Islet precursor cell (in vitro differentiated cells): ENCODE data around the gene RBPJ.

Experiments used
- DNase-seq: peaks from one replicate; pipeline ENCODE4 v3.0.0-alpha.2; 2018

Gene RBPJ

DNA sequence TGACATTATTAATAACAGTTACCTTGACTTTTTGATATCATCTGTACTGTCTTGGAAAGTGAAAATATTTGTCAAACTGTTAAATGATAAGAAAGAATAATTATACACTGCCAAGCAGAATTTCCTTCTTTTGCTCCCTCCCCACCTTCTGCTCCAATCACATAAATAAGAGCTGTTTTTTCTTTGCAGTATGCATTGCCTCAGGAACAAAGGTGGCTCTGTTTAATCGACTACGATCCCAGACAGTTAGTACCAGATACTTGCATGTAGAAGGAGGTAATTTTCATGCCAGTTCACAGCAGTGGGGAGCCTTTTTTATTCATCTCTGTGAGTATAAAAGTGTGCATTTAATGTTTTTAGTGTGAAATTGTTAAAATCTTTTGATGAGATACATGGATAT is 103.3 kb downstream of the RBPJ start:
- DNase-seq, result no peak

DNA sequence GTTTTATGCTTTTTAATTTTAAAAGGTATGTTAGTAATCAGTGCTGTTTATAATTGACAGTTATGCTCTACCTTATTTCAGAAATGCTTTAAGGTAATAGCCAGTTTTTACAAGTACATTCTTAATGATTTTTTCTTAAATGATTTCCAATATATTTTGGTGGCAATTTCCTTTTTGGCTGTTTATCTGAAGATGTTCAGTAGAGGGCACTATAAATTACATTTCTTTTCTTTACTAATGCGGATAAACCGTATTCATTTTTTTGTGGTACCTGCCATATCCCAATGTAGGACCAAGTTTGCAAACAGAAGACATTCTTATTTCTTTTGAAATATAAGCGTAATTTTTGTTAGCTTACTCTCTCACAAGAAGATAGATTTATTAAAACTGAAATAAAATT is 104.0 kb downstream of the RBPJ start:
- no peak for DNase-seq

DNA sequence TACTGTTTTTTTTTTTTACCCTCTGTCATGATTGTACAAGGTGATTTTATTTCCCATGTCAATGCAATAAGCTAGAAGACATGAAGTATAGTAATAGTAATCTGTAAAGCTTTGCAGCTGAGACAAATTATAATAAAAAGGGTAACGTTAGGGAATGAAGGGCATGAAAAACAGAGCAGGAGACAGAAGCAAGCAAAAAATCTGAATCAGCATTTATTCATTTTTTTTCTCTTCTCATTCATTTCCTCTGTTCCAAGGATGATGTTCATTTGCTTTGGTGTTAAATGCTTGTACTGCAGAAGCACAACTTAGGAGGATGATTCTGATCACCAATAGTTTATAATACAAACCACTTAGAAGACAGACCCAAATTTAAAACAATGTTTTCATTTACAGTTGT is 105.1 kb downstream of the RBPJ start:
- DNase-seq, result no peak

DNA sequence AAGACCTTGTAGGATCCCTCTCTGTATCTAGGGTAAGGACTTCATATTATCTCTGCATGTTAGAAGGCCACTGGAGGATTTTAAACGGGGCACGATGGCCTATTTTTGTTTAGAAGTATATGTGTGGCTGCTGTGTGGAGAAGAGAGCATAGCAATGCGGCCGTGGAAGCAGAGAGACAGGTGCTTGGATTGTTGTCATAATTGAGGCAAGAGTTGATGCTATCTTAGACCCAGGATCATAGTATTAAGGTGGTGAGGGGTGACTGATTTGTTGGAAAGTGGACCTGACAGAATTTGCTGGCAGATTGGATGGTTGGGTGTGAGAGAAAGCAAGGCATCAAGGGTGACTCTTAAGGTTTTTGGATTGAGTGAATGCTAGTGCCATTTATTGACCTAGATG is 106.1 kb downstream of the RBPJ start:
- no peak for DNase-seq

DNA sequence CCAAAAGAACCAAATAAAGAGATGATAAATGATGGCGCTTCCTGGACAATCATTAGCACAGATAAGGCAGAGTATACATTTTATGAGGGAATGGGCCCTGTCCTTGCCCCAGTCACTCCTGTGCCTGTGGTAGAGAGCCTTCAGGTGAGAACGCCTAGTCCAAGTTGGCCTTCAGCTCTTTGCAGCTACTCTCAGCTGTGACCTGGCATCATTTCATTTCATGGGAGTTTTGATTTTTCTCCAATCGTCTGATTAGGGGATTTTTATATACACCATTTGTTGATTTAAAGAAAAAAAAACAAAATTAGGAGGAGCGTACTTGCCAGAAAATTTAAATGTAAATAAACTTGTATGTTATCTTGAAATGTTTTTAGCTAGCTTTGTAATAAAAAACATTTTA is 109.1 kb downstream of the RBPJ start:
- no peak for DNase-seq

DNA sequence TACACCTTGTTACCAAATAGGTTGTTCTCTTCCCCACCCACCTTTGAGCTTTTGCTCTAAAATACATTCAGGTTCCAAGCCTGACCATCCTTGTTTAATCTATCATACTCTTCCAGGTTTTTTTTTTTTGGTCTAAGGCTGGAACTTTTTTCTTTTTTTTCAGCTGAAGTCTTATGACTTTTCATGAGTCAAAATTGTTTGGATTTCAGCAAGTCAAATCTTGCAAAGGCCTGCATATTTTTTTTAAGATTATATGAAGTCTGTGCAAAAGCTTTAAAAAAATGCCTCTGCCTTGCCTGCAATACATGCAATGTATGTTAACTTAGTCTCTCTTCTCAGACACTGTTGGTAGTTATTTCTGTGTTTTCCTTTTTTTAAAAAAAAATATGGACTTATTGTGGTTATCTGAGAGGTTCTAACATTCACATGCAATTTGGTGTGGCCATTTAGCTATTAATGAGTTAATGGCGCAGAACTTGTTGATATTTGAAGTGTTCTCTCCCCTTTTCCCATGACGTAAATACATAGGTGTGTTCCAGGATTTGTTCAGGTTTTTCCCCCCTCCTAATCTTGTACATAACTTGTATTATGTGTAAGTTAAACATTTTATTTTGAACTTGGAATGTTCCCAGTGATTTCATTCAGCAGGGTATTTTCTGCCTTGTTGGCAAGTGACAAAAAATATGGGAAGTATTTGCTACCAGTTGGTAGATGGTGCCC is 110.8 kb downstream of the RBPJ start:
- no peak for DNase-seq

DNA sequence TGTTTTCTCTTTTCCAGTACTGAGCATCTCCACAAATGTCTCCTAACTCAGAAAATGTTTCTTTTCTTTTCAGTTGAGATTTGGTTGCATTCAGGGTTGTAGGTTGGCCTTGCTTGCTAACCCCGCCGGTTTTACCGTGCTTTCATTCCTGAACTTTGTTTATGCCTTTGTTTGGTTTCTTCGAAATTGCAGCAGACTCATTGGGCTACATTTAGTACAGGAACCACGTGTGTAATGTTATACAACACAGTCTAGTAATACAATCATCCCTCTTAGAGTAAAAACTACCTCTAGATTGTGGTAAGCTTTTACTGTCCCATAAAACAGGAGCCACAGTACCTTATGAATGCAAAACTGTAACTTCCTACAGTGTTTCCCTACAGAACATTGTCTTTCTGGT is 111.6 kb downstream of the RBPJ start:
- no peak for DNase-seq

DNA sequence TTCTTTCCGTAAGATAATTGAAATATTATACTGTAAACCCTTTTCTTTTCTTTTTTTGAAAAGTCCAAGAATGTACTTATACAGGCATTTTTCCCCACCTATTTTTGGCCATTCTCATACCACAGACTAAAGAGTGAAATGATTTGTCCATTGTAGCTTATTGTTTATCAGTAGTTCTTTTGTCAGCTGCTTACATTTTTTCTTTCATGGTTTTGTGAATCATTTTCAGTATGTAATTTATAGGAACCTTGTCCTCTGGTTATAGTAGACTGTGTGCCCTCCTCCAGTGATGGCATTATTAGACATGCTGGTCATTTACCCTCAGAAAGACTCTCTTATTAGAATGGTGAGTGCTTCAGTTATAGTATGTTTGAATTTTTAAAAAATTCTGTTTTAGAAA is 112.7 kb downstream of the RBPJ start:
- no peak for DNase-seq

DNA sequence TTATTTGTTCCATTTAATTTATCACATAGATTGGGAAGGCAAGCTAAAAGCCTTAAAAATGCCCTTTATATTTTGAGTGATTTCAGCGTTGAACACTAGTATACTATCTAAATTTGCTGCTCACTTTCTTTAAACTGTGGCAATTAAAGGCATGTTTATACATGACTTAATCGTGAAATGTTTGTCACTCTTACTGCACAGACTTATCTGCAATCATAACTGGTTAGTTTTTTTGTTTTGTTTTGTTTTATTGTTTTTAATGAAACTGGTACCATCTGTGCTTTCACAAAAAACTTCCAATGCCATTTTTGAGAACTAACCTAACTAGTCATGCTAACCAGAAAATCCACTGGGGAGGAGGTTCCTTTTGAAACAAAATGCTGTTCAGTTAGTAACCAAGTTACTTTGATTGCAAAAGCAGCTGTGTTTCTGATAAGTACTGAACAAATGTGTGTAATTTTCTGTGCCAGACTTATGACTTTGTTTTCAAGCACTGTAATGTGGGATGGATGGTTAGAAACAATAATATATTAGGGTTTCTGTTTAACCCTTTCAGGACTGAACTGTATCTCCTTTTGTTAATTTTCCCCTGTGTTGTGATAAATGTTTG is 113.3 kb downstream of the RBPJ start:
- DNase-seq, result no peak

DNA sequence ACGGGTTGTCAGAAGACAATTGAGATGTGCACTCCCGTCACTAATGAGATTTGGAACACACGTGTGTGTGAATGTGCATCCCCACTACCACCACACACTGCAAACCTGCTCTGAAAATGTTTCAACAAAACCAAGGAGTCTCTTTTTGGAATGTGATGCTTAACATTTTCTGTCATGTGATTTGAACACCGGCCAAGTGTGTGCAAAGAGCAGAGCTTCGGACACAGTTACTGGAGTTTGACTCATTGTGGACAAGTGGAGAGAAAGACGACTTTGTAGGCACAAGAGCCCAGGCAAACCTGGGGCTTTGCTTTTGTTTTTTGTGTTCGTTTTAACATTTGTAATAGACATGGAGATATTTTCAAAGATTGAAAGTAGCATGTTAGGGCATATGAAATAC is 120.3 kb downstream of the RBPJ start:
- DNase-seq, result no peak

DNA sequence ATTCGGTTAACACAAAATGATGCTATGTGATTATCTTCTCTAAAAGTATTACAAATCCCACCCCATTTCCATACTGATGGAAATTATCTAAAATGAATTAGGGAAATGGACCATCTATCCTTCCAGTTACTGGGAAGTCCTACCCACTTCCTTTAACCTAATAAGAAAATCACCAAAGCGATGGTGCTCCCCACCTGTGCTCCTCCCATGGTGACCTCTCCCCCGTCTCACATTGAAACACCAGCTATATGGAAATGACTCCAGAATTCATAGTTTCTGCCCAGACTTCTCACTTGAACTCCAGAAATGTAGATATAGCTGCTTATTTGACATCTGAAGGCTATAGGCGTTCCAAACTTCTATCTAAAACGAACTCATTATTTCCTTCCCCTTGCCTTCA is 121.0 kb downstream of the RBPJ start:
- DNase-seq, result no peak

DNA sequence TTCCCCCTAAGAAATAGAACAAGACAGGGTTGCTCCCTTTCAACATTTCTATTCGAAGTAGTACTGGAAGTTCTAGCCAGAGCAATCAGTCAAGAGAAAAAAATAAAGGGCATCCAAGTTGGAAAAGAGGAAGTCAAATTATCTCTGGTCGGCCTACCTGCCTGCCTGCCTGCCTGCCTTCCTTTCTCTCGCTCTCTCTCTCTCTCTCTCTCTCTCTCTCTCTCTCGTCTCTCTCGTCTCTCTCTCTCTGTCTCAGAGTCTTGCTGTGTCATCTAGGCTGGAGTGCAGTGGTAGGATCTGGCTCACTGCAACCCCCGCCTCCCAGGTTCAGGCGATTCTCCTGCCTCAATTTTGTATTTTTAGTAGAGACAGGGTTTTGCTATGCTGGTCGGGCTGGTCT is 126.6 kb downstream of the RBPJ start:
- no peak for DNase-seq

DNA sequence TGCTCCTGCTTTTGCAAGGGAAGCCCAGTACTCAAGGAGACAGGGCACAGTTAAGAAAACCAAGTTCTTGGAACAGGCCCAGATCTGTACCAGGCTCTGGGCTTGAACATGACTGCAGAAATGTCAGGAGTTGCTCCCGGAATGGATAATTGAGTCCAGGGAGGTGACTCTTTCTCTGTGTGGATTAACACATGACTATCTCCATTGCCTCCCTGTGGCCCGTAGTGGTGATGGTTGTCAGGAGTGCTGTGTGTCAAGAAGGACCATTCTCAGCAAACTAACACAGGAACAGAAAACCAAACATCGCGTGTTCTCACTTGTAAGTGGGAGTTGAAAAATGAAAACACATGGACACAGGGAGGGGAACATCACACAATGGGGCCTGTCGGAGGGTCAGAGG is 129.6 kb downstream of the RBPJ start:
- no peak for DNase-seq

DNA sequence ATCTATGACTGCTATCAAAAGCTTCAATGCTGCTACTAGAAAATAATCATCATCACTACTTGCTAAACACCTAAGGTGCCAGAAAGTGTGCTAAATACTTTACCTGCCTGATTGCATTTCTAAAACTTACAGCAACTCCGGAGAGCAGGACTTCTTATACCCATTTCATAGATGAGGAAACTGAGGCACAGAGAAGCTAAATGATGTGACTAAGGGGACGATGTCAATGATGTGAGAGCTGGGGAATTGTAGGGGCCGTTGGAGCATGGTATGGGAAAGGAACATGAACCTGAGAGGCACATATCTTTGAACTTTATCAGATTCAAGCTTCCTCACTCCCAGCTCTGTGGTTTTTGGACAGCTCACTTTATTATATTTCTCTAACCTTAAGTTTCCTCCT is 130.8 kb downstream of the RBPJ start:
- DNase-seq, result no peak

DNA sequence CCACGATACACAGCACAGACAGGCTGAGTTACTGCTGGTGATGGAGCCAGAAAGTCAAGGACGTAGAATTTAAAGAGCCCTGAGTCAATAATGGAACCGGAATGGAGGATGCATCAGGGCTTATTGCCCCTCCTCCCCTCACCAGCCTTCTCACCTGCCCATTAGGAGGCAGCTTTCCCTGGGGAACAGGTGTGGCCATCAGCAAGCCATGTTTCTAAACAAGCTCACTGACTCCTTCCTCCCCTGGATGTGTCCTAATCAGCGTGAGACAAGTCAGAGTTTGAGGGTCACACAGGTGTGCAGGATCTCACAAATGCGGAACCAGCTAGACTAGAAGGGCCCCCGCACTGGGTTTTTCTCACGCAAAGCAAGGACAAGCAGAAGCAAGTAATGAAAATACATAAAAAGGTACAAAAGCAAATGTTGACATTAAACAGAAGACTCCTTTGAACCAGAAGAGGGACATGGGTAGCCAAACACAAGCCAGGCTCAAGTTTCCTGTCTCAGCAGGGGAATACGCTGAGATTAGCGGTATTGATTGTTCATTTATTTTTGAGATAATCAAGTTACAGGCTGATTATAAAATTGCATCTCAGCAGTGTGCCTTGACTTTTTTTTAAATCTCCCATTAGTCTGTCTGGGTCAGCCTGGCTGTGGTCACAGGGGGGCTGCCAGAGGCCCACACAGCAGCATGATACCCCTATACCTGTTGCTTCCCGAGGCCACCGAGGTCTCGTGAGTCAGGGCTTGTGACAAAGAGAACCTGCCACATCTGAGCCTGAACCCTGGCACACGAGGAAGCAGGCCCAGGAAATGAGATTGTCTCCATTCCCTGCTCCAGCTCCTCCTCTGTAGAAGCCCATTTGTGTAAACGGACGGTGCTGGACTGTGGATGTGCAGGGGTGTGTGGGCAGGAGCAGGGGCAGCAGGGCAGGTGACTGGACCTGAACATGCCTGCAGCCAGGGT is 132.0 kb downstream of the RBPJ start:
- peak; percentile 42 for DNase-seq

DNA sequence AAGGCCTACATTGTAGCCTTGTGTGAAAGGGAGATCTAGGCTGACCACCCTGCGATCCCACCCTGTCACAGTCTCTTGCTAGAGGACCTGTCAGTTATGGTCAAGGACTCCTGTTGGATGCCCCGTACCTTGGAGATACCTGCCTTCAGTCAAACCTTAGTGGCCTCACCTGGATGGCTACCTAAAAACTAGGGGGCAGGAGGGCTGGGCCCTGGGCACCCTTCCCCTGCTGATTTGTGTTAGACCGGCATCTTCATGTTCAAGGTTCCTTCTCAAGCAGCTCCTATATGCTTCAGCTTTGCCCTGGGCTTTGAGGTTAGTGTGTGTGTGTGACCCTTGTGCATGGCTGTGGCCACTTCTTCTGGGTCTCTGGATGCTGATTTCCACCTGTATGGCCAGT is 134.1 kb downstream of the RBPJ start:
- peak; percentile 21 for DNase-seq

DNA sequence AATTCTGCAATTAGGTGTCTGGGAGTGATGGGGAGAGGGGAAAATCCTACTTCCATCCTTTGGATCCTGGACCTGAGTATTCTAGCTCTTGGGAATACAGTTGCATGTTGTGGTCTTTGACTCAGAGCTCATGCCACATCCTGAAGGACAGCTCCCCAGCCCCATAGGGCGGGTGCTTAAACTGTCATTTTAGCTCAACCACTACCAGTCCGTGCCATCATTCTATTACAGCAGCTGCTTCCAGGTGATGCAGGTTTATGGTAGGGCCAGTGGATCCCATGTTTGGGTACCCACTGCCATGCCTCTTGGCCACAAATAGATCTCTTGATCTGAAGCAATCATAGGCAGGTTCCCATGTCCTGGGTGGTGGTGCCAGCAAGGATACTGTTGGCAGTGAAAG is 134.8 kb downstream of the RBPJ start:
- DNase-seq, result peak; percentile 16

DNA sequence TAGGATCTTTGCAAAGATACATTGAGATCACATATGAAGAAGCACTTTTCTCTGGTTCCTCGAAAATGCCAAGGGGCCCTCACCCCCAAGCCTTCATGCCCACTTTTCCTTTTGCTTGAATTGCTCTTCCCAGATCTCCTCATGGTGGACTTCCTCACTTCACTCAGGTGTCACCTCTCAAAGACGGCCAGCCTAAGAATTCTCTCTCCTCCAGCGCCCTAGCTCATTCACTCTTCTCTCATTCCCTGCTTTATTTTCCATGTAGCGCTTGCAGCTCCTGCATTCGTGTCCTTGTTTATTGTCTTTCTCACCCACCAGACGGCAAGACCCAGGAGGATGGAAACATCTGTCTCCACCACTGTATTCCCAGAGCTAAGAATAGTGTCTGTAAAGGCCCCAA is 136.6 kb downstream of the RBPJ start:
- peak; percentile 9 for DNase-seq

DNA sequence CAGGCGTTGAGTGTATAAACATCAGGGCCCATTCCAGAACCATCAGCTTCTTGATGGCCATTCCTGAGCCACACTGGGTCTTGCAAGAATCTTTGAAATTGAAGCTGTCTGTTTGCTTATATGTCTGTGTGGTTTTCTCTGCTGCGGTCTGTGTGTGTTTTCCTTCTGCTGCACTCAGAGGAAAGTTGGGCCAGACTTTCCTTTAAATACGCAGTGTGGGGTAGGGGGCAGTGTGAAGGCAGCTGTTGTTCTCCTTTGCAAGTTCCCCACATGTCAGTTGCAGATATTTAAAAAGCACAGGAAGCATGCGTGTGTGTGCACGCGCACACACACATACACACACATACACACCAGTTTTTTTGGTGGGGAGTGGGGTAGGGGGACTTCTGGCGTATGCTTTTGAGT is 137.3 kb downstream of the RBPJ start:
- peak; percentile 33 for DNase-seq

DNA sequence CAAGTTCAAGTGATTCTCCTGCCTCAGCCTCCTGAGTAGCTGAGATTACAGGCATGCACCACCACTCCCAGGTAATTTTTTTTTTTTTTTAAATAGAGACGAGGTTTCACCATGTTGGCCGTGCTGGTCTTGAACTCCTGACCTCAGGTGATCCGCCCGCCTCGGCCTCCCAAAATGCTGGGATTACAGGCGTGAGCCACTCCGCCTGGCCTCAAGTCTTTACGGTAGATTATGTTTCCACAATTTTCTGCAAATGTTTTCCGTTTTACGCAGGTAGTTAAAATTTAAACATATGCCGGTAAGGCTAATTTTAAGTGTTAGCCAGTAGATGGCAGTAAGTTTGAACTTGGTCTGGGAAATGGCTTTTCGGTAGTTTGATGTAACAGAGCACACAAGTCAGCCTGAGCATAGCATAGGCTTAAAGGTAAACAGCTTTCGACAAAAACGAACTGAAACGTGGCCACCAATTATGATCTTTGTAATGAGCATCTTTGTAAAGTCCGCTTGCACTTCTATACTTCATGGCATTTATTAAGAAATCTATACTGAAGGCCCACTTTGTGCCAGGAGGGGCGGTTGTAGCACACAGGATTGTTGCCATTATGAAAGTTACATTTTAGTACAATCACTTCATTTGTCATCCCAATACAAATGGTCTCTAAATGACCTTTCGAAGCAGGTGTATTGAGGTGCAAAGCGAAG is 138.4 kb downstream of the RBPJ start:
- peak; percentile 46 for DNase-seq

DNA sequence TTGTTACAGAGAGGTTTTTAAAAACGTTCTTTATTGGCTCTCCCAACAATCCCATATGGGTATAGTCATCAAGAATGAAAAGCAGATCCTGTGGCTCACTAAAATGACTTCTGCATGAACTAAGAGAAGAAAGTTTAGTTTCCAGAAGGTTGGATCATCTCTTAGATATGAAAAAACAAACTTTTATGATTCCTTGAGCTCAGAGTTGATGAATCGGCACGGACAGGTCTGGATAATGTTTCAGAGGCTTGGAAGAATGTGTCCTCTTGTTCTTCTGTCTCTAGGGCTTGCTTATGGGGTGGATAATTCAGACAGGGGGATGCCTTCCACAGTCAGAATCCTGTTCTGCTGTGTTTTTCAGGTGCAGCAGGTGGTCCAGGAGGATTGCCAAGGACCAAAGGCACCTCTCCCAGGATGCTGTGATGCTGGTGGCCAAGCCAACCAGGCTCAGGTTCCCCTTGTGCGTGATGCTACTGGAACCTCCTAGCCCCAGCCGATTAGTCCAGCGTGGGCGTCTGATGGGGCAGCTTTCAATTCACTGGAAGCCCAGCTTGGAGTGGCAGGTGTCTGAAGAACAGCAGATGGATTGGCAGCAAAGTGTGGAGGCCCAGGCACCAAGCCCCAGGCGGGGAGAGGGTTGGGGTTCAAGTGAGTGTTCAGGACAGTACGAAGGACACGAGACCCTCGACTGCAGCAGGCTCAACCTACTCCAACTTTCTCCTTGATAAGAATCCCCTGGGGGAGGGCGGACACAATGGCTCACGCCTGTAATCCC is 139.1 kb downstream of the RBPJ start:
- DNase-seq, result peak; percentile 30

DNA sequence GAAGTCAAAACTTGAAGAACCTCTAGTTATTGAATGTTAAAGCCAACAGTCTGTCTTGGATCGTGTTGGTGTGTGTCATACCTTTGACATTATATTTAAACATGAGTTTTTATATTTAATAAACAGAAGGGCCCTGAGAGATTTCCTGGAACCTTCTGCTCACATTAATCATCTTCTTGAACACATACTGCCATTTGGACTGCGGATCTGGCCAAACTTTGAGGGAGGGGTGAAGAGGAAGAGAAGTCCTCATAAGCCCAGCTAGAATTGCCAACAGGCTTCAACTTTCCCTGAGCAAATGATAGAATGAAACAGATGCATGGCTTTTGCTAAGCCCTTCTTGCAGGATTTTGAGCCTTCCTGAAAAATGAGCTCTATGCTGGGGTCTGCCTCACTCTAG is 142.1 kb downstream of the RBPJ start:
- DNase-seq, result peak; percentile 5
